ENCODE data around the gene GDAP1L1.

DNA sequence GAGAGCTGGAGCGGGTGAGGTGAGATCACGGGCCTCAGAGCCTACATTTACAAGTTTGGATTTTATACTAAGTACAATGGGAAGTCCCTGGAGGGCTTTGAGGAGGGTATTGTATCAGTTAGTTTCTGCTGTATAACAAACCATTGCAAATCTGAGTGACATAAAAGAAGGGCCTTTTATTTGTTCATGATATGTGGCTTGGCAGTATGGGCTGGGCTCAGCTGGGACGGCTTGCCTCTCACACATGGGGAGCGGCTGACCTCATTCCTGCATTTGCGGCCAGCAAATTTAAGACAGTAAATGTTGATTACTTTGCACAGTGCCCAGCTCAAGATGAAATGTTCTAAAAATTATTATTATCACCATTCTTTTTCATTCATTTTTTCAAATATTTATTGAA lies 21.7 kb downstream of the GDAP1L1 start:
- TF ChIP-seq, protein P1, sequence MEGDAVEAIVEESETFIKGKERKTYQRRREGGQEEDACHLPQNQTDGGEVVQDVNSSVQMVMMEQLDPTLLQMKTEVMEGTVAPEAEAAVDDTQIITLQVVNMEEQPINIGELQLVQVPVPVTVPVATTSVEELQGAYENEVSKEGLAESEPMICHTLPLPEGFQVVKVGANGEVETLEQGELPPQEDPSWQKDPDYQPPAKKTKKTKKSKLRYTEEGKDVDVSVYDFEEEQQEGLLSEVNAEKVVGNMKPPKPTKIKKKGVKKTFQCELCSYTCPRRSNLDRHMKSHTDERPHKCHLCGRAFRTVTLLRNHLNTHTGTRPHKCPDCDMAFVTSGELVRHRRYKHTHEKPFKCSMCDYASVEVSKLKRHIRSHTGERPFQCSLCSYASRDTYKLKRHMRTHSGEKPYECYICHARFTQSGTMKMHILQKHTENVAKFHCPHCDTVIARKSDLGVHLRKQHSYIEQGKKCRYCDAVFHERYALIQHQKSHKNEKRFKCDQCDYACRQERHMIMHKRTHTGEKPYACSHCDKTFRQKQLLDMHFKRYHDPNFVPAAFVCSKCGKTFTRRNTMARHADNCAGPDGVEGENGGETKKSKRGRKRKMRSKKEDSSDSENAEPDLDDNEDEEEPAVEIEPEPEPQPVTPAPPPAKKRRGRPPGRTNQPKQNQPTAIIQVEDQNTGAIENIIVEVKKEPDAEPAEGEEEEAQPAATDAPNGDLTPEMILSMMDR (IDR thresholded peaks at IDR 0.05; ENCODE audit: low read depth, low read length): no peak
- TF ChIP-seq EZH2phosphoT487 (IDR thresholded peaks at IDR 0.05; ENCODE audit: low read depth): no peak
